Right atrium auricular region (tissue), 2 donors: ENCODE measurements around the gene LAMA2. TPM values are rescaled to one million over a fixed set of nuclear protein-coding genes. Genes with fewer than 3 reads are reported as not detected.
A peak's percentile ranks its signal among the peaks of the same experiment; 100 is the strongest.

ENCODE experiments used
- DNase-seq: peaks from one replicate; pipeline ENCODE4 v3.0.0-alpha.2; 2019; ENCODE audit warnings: low spot score
- H3K27ac ChIP-seq, 2 donors: fragments of 200-600 bp; sonication (generic); 1 replicate in 1 of 2; 2 replicates in 1 of 2; pipeline ENCODE4 v1.5.1; 2016 to 2019
- H3K27me3 ChIP-seq, 2 donors: fragments of 200-600 bp; sonication (generic); one replicate each; pipeline versions ENCODE4 v1.5.1 to v1.6.0; 2017 to 2019
- H3K36me3 ChIP-seq: fragments of 200-600 bp; sonication (generic); one replicate; pipeline ENCODE4 v1.5.1; 2016
- H3K4me1 ChIP-seq, 2 donors: fragments of 200-600 bp; sonication (generic); one replicate each; pipeline versions ENCODE4 v1.5.1 to v1.6.0; 2017 to 2019
- H3K4me3 ChIP-seq, 2 donors: fragments of 200-600 bp; sonication (generic); 1 replicate in 1 of 2; 2 replicates in 1 of 2; pipeline ENCODE4 v1.5.1; 2017 to 2019; ENCODE audit warnings: mild to moderate bottlenecking in 1 of 2, moderate library complexity in 1 of 2
- H3K9me3 ChIP-seq, 2 donors: fragments of 200-600 bp; sonication (generic); one replicate each; pipeline ENCODE4 v1.5.1; 2019
- total RNA-seq, 2 donors: library from RNA; depleted of rRNA; stranded (reverse); fragments of >200 nt; gene quantifications; one replicate each; pipeline ENCODE4 v1.1.0, GENCODE V29; 2016
- TF ChIP-seq, protein P1 (sequence below), 2 donors: fragments of 200-600 bp; sonication (generic); IDR thresholded peaks; one replicate each; pipeline ENCODE4 v1.5.1; 2019; ENCODE audit warnings: antibody characterized with exemption in 2 of 2

LAMA2 gene
- total RNA-seq, 2 donors from 2014 or later = 150 to 166 TPM

DNA sequence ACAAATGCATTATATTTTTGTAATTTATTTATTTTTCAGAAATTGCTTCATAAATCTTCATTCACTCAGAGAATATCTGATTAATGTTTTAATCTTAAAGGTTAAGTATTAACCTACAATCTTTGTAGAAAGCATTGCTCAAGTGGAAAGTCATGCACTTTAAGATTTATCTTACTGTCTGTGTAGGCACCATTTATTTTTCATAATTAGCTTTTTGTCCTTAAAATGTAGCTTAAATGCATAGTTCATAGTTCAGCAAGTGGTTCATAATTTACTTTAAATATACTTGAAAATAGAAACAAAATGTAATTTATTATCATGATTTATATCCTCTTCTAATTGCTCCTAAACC, 397.3 kb downstream of the LAMA2 start:
- no peak for DNase-seq
- peaks cover 0 to 19% of the 10 kb centered on the region in 2 donors for H3K4me1 ChIP-seq
- H3K9me3 ChIP-seq = no peaks in the 10 kb centered on the region
- no peaks in the 10 kb centered on the region for H3K27me3 ChIP-seq
- TF ChIP-seq, protein P1, sequence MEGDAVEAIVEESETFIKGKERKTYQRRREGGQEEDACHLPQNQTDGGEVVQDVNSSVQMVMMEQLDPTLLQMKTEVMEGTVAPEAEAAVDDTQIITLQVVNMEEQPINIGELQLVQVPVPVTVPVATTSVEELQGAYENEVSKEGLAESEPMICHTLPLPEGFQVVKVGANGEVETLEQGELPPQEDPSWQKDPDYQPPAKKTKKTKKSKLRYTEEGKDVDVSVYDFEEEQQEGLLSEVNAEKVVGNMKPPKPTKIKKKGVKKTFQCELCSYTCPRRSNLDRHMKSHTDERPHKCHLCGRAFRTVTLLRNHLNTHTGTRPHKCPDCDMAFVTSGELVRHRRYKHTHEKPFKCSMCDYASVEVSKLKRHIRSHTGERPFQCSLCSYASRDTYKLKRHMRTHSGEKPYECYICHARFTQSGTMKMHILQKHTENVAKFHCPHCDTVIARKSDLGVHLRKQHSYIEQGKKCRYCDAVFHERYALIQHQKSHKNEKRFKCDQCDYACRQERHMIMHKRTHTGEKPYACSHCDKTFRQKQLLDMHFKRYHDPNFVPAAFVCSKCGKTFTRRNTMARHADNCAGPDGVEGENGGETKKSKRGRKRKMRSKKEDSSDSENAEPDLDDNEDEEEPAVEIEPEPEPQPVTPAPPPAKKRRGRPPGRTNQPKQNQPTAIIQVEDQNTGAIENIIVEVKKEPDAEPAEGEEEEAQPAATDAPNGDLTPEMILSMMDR (IDR thresholded peaks at IDR 0.05) = no peak
- H3K36me3 ChIP-seq = peaks cover 12% of the 10 kb centered on the region
- no peak overlapping the region for H3K4me3 ChIP-seq
- H3K27ac ChIP-seq = no peak overlapping the region

DNA sequence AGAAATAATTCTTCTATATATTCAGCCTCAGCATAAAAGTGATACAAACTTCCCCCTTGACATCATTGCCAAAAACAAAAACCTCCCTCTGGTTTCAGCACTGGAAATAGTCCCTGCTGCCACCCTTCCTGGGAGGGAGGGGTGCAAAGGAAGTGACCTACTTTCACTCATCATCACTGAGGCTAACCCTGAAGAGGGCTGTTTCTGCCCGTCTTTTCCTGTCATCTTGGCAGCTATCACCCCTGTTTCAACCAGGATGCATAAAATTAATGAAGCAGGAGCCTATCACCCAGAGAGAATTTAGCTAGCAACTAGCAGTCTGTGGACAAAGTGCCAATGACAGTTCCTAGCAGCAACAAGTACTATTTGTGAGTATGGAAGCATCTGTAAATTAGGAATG, 397.8 kb downstream of the LAMA2 start:
- Histone ChIP-seq H3K9me3 (no peaks in the 10 kb centered on the region), H3K27ac (peak overlapping the region; percentile 3 to 45), H3K4me3 (no peak overlapping the region), H3K27me3 (no peaks in the 10 kb centered on the region), H3K36me3 (peaks cover 12% of the 10 kb centered on the region), H3K4me1 (peaks cover 0 to 19% of the 10 kb centered on the region in 2 donors)
- TF ChIP-seq, protein P1 (IDR thresholded peaks at IDR 0.05) = no peak
- DNase-seq = no peak

DNA sequence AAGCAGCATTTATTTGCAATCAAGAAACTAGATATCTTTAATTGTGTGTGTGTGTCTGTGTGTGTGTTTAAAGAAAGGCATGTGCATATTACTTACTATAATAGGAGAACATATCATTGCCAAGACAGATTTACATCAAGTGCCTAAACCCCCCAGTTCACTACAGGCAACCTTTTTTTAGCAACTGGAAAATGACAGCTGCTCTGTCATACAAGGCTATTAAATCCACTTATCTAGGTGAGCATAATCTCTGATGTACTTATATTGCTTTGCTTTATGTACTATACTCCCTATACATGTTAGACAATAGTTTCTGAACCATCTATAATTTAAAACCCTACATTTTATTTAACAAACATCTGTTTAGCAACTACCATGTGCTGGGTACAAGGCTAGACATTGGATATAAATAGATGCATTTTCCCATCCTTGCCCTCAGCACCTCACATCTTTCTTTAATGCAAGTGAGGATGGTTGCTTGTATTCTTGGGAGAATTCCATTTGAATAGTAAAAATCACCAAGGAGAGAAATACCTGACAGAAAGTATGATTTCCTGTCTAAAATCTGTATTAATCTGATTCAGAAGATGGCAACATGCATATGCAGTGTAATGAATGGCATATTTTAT, 398.3 kb downstream of the LAMA2 start:
- no peak overlapping the region for H3K4me3 ChIP-seq
- peaks cover 12% of the 10 kb centered on the region for H3K36me3 ChIP-seq
- H3K27ac ChIP-seq = peak overlapping the region; percentile 3 to 45
- no peaks in the 10 kb centered on the region for H3K27me3 ChIP-seq
- TF ChIP-seq, protein P1 (IDR thresholded peaks at IDR 0.05) = no peak
- no peaks in the 10 kb centered on the region for H3K9me3 ChIP-seq
- DNase-seq = no peak
- peaks cover 0 to 19% of the 10 kb centered on the region in 2 donors for H3K4me1 ChIP-seq

DNA sequence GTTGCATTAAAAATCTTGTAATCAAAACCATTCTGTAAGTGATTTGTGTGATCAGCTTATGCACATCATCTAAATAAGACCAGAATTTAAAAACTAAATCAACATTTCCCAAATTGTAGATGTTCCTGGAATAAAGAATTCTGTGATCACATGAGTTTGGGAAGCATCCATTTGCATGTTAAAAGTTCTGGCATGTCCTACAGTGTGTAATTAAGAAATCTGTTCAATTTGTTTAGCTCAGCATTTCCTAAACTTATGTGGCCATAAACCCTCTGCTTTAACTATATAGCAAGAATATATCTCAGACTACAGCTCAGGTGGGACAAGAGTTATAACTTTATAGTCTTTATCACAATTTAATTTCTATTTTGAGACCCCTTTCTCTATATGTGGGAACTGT, 399.1 kb downstream of the LAMA2 start:
- Histone ChIP-seq H3K9me3 (no peaks in the 10 kb centered on the region), H3K36me3 (peaks cover 12% of the 10 kb centered on the region), H3K4me1 (peaks cover 0 to 19% of the 10 kb centered on the region in 2 donors), H3K4me3 (no peak overlapping the region), H3K27me3 (no peaks in the 10 kb centered on the region), H3K27ac (no peak overlapping the region)
- TF ChIP-seq, protein P1 (IDR thresholded peaks at IDR 0.05) = no peak
- no peak for DNase-seq

- no peak overlapping the region for H3K4me3 ChIP-seq
- H3K4me1 ChIP-seq = peaks cover 0 to 19% of the 10 kb centered on the region in 2 donors
- no peaks in the 10 kb centered on the region for H3K9me3 ChIP-seq
- H3K27me3 ChIP-seq = no peaks in the 10 kb centered on the region
- peak overlapping the region in 1 of 2 donors; percentile 7 for H3K27ac ChIP-seq
- no peak for DNase-seq
- H3K36me3 ChIP-seq = peaks cover 23% of the 10 kb centered on the region
- TF ChIP-seq, protein P1 (IDR thresholded peaks at IDR 0.05) = no peak
Measured at GRCh38 chr6:129284225-129284624, 401.3 kb downstream of the LAMA2 start.
